HL-60 (cell line): ENCODE results near the gene GRM6.

ENCODE experiments used
- DNase-seq, 2 experiments: peaks; one replicate each; pipeline ENCODE4 v3.0.0-alpha.2; 2010 to 2020; ENCODE audit warnings: low read depth in 1 of 2, low spot score in 1 of 2
- H3K27ac ChIP-seq: fragments of 250-450 bp; sonication (Bioruptor Pico); replicated peaks from 2 replicates; pipeline ENCODE4 v1.5.1; 2020; ENCODE audit warnings: mild to moderate bottlenecking, moderate library complexity
- H3K27me3 ChIP-seq: fragments of 250-450 bp; sonication (Bioruptor Pico); 2 replicates; pipeline ENCODE4 v1.5.1; 2021; ENCODE audit warnings: mild to moderate bottlenecking, moderate library complexity; ENCODE audit not compliant: insufficient read depth, poor library complexity, severe bottlenecking
- H3K4me3 ChIP-seq: replicated peaks from 2 replicates; pipeline ENCODE4 v1.5.1; 2011; ENCODE audit warnings: mild to moderate bottlenecking, control low read depth, low read length; ENCODE audit not compliant: insufficient read depth
- CTCF ChIP-seq: IDR thresholded peaks from one replicate; pipeline ENCODE4 v1.5.1; 2011; ENCODE audit warnings: low read length, control low read depth, inconsistent platforms; ENCODE audit not compliant: insufficient read depth
- GABPA ChIP-seq: IDR thresholded peaks from 2 replicates; pipeline ENCODE4 v1.6.1; 2012; ENCODE audit warnings: low read depth
- POLR2AphosphoS5 ChIP-seq: IDR thresholded peaks from 2 replicates; pipeline ENCODE4 v1.6.1; 2012; ENCODE audit warnings: low read depth
- REST ChIP-seq: IDR thresholded peaks from 2 replicates; pipeline ENCODE4 v1.6.1; 2012; ENCODE audit warnings: low read depth; ENCODE audit not compliant: insufficient replicate concordance
- SPI1 ChIP-seq: IDR thresholded peaks from 2 replicates; pipeline ENCODE4 v1.6.1; 2012; ENCODE audit warnings: low read depth, mild to moderate bottlenecking, borderline replicate concordance

GRM6 gene

GRCh38 chr5:179023528-179024189, 28.5 kb upstream of the GRM6 start, which contains the start of gene ZNF879:
Gene ZNF879, plus strand, starts transcription at chr5:179023804. Its CDS starts 1,201 bp downstream, at chr5:179025005.
- DNase-seq: peak; percentile 83 to 95
- peak within 1 kb of the TSS; percentile 46 for H3K4me3 ChIP-seq
- H3K27me3 ChIP-seq: no peaks in the 10 kb centered on the region
- H3K27ac ChIP-seq: peak within 1 kb of the TSS; percentile 25; the same call in 1 of the 2 replicates
- TF ChIP-seq GABPA: 0 out of 2 replicates have a peak, but pooled peaks have one; percentile 8
- TF ChIP-seq CTCF: no peak
- TF ChIP-seq POLR2AphosphoS5: peak; percentile 54; the same call in 1 of the 2 replicates
- TF ChIP-seq SPI1: peak; percentile 5; the same call in 1 of the 2 replicates
- TF ChIP-seq REST: no peak

GRCh38 chr5:179008667-179009066, 13.5 kb upstream of the GRM6 start:
- no peak overlapping the region for H3K27ac ChIP-seq
- H3K4me3 ChIP-seq: no peak overlapping the region
- TF ChIP-seq CTCF (no peak), GABPA (no peak), SPI1 (no peak), POLR2AphosphoS5 (no peak), REST (no peak)
- no peaks in the 10 kb centered on the region for H3K27me3 ChIP-seq
- DNase-seq: no peak

GRCh38 chr5:179006564-179006963, 11.4 kb upstream of the GRM6 start:
- DNase-seq: no peak
- H3K27me3 ChIP-seq: no peaks in the 10 kb centered on the region
- no peak overlapping the region for H3K4me3 ChIP-seq
- H3K27ac ChIP-seq: no peak overlapping the region
- TF ChIP-seq SPI1 (no peak), CTCF (no peak), REST (no peak), GABPA (no peak), POLR2AphosphoS5 (no peak)
